Measurements from ENCODE around the gene LPCAT4. TPM values are rescaled to one million over a fixed set of nuclear protein-coding genes. Genes with fewer than 3 reads are reported as not detected.

Gene LPCAT4
- total and polyA plus RNA-seq, 2 donors (not counting 3 experiments of a cell fraction or from before 2014, with no cell fraction given): 49.3 to 51.3 TPM

- no TSS peak for BruUV-seq (replicated peaks)
- intact Hi-C loops (cut with micrococcal nuclease) (loop anchor here (1.0 kb wide), 2 partner anchors 113 to 236 kb away; partner anchors contain the start of gene EMC7), dilution Hi-C loops (cut with MboI; ENCODE audit: extremely low pct_ligation_motif_present, low sequenced_read_pairs) (no loop called here)
- peak within 1 kb of the TSS; percentile 69 for H3K9ac ChIP-seq (replicated peaks; ENCODE audit: extremely low read depth, insufficient read depth, low read length)
- TF ChIP-seq GATA2 (IDR thresholded peaks at IDR 0.05; ENCODE audit: insufficient read depth, insufficient read length, low read depth, low read length) (no peak), MAX (IDR thresholded peaks at IDR 0.05; ENCODE audit: insufficient read depth, insufficient read length) (no peak), JUN (IDR thresholded peaks at IDR 0.05; ENCODE audit: borderline replicate concordance, insufficient read depth, insufficient read length, low read depth) (no peak), CTCF (IDR thresholded peaks at IDR 0.05; ENCODE audit: extremely low read depth in 1 of 2, insufficient read depth in 1 of 2, low read depth in 1 of 2, low read length in 2 of 2) (no peak), FOS (IDR thresholded peaks at IDR 0.05; ENCODE audit: borderline replicate concordance, insufficient read depth, low read length) (no peak), POLR2A (IDR thresholded peaks at IDR 0.05; ENCODE audit: low read depth, low read length) (peak; percentile 56), MYC (IDR thresholded peaks at IDR 0.05; ENCODE audit: low read depth, low read length) (no peak), POLR2AphosphoS5 (IDR thresholded peaks at IDR 0.05; ENCODE audit: insufficient read depth, low read depth, low read length) (peak; percentile 88), EZH2 (IDR thresholded peaks at IDR 0.05; ENCODE audit: borderline replicate concordance, low read depth, low read length, severe bottlenecking) (no peak)
- H3K27ac ChIP-seq (ENCODE audit: insufficient read depth, low read depth, low read length): peak within 1 kb of the TSS; percentile 71
- H2AFZ ChIP-seq (ENCODE audit: low read depth, low read length): peak within 1 kb of the TSS; percentile 67
- H3K9me3 ChIP-seq (replicated peaks; ENCODE audit: control insufficient read depth, insufficient read depth, low read length): no peaks in the 10 kb centered on the region
- ChIA-PET POLR2A (interaction anchor here (1.2 to 1.5 kb wide), 2 partner anchors 8 to 29 kb away, joined by 3 to 6 read pairs; partner anchors contain the start of gene LPCAT4), CTCF (interaction anchor here (0.6 to 2.2 kb wide), 11 partner anchors 9 to 228 kb away, joined by 3 to 10 read pairs (median 4); partner anchors contain the start of genes GOLGA8A, KATNBL1 and LPCAT4)
- peaks cover 20% of the 10 kb centered on the region for H3K79me2 ChIP-seq (ENCODE audit: control insufficient read depth, insufficient read depth, low read length)
- H4K20me1 ChIP-seq (replicated peaks; ENCODE audit: control insufficient read depth, extremely low read depth, insufficient read depth, low read length): no peaks in the 10 kb centered on the region
- H3K4me3 ChIP-seq (replicated peaks in 1 of 3; ENCODE audit: insufficient read depth in 1 of 3, low read depth in 1 of 3, low read length in 3 of 3): peak within 1 kb of the TSS; percentile 54 to 83 (median 61)
- peak within 1 kb of the TSS; percentile 77 for H3K4me2 ChIP-seq (ENCODE audit: insufficient read depth, low read length)
- H3K9me1 ChIP-seq (replicated peaks; ENCODE audit: control insufficient read depth, extremely low read depth, insufficient read depth, low read length): no peaks in the 10 kb centered on the region
- peak; percentile 92 for DNase-seq (ENCODE audit: low read depth, low spot score)
- FAIRE-seq: no peak
- no peaks in the 10 kb centered on the region for H3K27me3 ChIP-seq (ENCODE audit: control insufficient read depth in 2 of 2, insufficient read depth in 2 of 2, low read length in 2 of 2)
- peaks cover 0 to 5% of the 10 kb centered on the region in 2 experiments for H3K36me3 ChIP-seq (ENCODE audit: control insufficient read depth in 2 of 2, extremely low read depth in 1 of 2, insufficient read depth in 2 of 2, low read length in 2 of 2)
- peaks cover 43% of the 10 kb centered on the region for H3K4me1 ChIP-seq (ENCODE audit: control insufficient read depth, extremely low read depth, insufficient read depth, low read length)
Observed at GRCh38 chr15:34337557-34338306, 29.3 kb downstream of the LPCAT4 start, which contains the start of gene SLC12A6. Gene SLC12A6 (minus strand): TSS chr15:34337781. CDS start chr15:34336680, 1,101 bp downstream.

Data from endothelial cell of umbilical vein (primary cell).